CD14-positive monocyte (primary cell): ENCODE measurements around the gene SH2D7. TPM values are rescaled to one million over a fixed set of nuclear protein-coding genes. Genes with fewer than 3 reads are reported as not detected.

Experiments
- DNase-seq, 3 donors: peaks; one replicate each; pipeline ENCODE4 v3.0.0-alpha.2; 2011 to 2022
- H2AFZ ChIP-seq: 2 replicates; pipeline ENCODE4 v1.6.0; 2012; ENCODE audit warnings: mild to moderate bottlenecking, low read depth, low read length, inconsistent platforms; ENCODE audit not compliant: insufficient read depth, poor library complexity, severe bottlenecking
- H3K27ac ChIP-seq, 2 donors: 1 replicate in 1 of 2; 2 replicates in 1 of 2; pipeline ENCODE4 v1.5.1; 2012 to 2013; ENCODE audit warnings: low read length in 2 of 2, control low read depth in 1 of 2, inconsistent platforms in 1 of 2, low read depth in 1 of 2, mild to moderate bottlenecking in 1 of 2
- H3K27me3 ChIP-seq, 2 donors: one replicate each; pipeline versions ENCODE4 v1.6.0 to v1.6.1; 2011 to 2013; ENCODE audit warnings: low read length in 2 of 2; ENCODE audit not compliant: control insufficient read depth in 2 of 2, insufficient read depth in 2 of 2
- H3K36me3 ChIP-seq, 2 donors: replicated peaks in 1 of 2; 1 replicate in 1 of 2; 2 replicates in 1 of 2; pipeline versions ENCODE4 v1.5.1 to v1.6.1; 2012 to 2013; ENCODE audit warnings: low read length in 2 of 2, control low read depth in 1 of 2, inconsistent platforms in 1 of 2, mild to moderate bottlenecking in 1 of 2; ENCODE audit not compliant: insufficient read depth in 2 of 2, control insufficient read depth in 1 of 2
- H3K4me1 ChIP-seq, 2 donors: 1 replicate in 1 of 2; 2 replicates in 1 of 2; pipeline versions ENCODE4 v1.5.1 to v1.6.1; 2012 to 2013; ENCODE audit warnings: low read length in 2 of 2, control low read depth in 1 of 2, inconsistent platforms in 1 of 2, mild to moderate bottlenecking in 1 of 2, moderate library complexity in 1 of 2; ENCODE audit not compliant: insufficient read depth in 2 of 2, control insufficient read depth in 1 of 2
- H3K4me2 ChIP-seq: replicated peaks from 2 replicates; pipeline ENCODE3; 2012; ENCODE audit warnings: low read length, moderate library complexity, mild to moderate bottlenecking; ENCODE audit not compliant: poor library complexity, severe bottlenecking; ENCODE audit errors: extremely low read depth
- H3K4me3 ChIP-seq, 3 experiments: fragments of 200-600 bp in 1 of 3; sonication (generic) in 1 of 3; replicated peaks in 1 of 3; 1 replicate in 2 of 3; 2 replicates in 1 of 3; pipeline ENCODE4 v1.5.1; 2011 to 2013; ENCODE audit warnings: low read length in 3 of 3, mild to moderate bottlenecking in 3 of 3, control low read depth in 2 of 3, low read depth in 2 of 3, inconsistent platforms in 1 of 3, moderate library complexity in 1 of 3
- H3K79me2 ChIP-seq: 2 replicates; pipeline ENCODE4 v1.6.0; 2012; ENCODE audit warnings: mild to moderate bottlenecking, control low read depth, inconsistent platforms, low read length, moderate library complexity; ENCODE audit not compliant: insufficient read depth
- H3K9ac ChIP-seq: 2 replicates; pipeline ENCODE4 v1.6.0; 2017; ENCODE audit warnings: low read length, mild to moderate bottlenecking; ENCODE audit not compliant: insufficient read depth, poor library complexity, severe bottlenecking
- H3K9me3 ChIP-seq, 2 donors: replicated peaks in 1 of 2; 1 replicate in 1 of 2; 2 replicates in 1 of 2; pipeline versions ENCODE4 v1.5.1 to v1.6.1; 2012 to 2013; ENCODE audit warnings: low read length in 2 of 2, control low read depth in 1 of 2; ENCODE audit not compliant: control insufficient read depth in 1 of 2, insufficient read depth in 1 of 2
- H4K20me1 ChIP-seq: 2 replicates; pipeline ENCODE4 v1.6.0; 2012; ENCODE audit warnings: mild to moderate bottlenecking, low read length, control low read depth, moderate library complexity; ENCODE audit not compliant: insufficient read depth
- H3K27ac Mint-ChIP-seq, 7 donors: one replicate each; pipeline ENCODE4 v1.8.0; 2020; ENCODE audit warnings: mild to moderate bottlenecking in 7 of 7, mixed read lengths in 7 of 7, moderate library complexity in 6 of 7, inconsistent platforms in 2 of 7
- H3K27me3 Mint-ChIP-seq, 3 donors: one replicate each; pipeline ENCODE4 v1.8.0; 2021 to 2022; ENCODE audit warnings: low read depth in 3 of 3, mild to moderate bottlenecking in 3 of 3, mixed read lengths in 3 of 3, moderate library complexity in 3 of 3, inconsistent platforms in 1 of 3
- H3K36me3 Mint-ChIP-seq, 2 donors: one replicate each; pipeline ENCODE4 v1.8.0; 2020; ENCODE audit warnings: mixed read lengths in 2 of 2, inconsistent platforms in 1 of 2, mild to moderate bottlenecking in 1 of 2
- H3K4me1 Mint-ChIP-seq: one replicate; pipeline ENCODE4 v1.8.0; 2020; ENCODE audit warnings: mild to moderate bottlenecking, mixed read lengths
- H3K4me3 Mint-ChIP-seq, 2 donors: one replicate each; pipeline ENCODE4 v1.8.0; 2020; ENCODE audit warnings: mild to moderate bottlenecking in 2 of 2, mixed read lengths in 2 of 2, moderate library complexity in 1 of 2
- H3K9me3 Mint-ChIP-seq, 7 donors: one replicate each; pipeline ENCODE4 v1.8.0; 2020 to 2022; ENCODE audit warnings: mixed read lengths in 7 of 7, mild to moderate bottlenecking in 6 of 7, moderate library complexity in 6 of 7, inconsistent platforms in 2 of 7
- CTCF ChIP-seq: fragments of 200-600 bp; IDR thresholded peaks from one replicate; pipeline ENCODE4 v1.8.0; 2022; ENCODE audit warnings: antibody characterized with exemption, mild to moderate bottlenecking
- WGBS: methylation state at CpG from one replicate; pipeline ENCODE4 v1.1.5; 2013; ENCODE audit warnings: missing lambda C conversion rate; ENCODE audit not compliant: insufficient coverage; 5-methylcytosine and 5-hydroxymethylcytosine counted together
- intact Hi-C, 2 donors: fragments of 100-400 bp; cut with micrococcal nuclease; formaldehyde crosslinking; loops; one replicate each; pipeline versions ENCODE4 v1.15.0 to v1.15.1; 2023
- polyA plus RNA-seq, 3 donors: library from polyadenylated mRNA; depleted of rRNA in 1 of 3; unstranded in 2 of 3; stranded (reverse) in 1 of 3; fragments of 300-500 nt in 2 of 3; fragments of >200 nt in 1 of 3; fragmentation: Illumina TruSeq in 2 of 3; gene quantifications; 1 replicate in 2 of 3; 2 replicates in 1 of 3; pipeline ENCODE4 v1.2.3, GENCODE V29; 2012 to 2021

Gene SH2D7
- polyA plus RNA-seq, 3 donors, result not detected

GRCh38 chr15:78069462-78070029 lies 22.8 kb upstream of the SH2D7 start:
- H4K20me1 ChIP-seq, result peaks cover 16% of the 10 kb centered on the region
- no peaks in the 10 kb centered on the region for H3K27me3 Mint-ChIP-seq
- peak overlapping the region; percentile 89 to 98 (median 92) for H3K27ac Mint-ChIP-seq
- H3K4me3 Mint-ChIP-seq, result peak overlapping the region; percentile 69 to 89
- H3K4me1 Mint-ChIP-seq, result peaks cover 13% of the 10 kb centered on the region
- H3K4me2 ChIP-seq, result peak overlapping the region; percentile 66
- H3K36me3 Mint-ChIP-seq, result peaks cover 4 to 6% of the 10 kb centered on the region in 2 donors
- peak overlapping the region; percentile 34 for H2AFZ ChIP-seq
- TF ChIP-seq CTCF, result no peak
- DNase-seq, result peak in 1 of 3 donors; percentile 21
- peaks cover 0 to 2% (median 0%) of the 10 kb centered on the region in 7 donors for H3K9me3 Mint-ChIP-seq
- H3K36me3 ChIP-seq, result no peaks in the 10 kb centered on the region
- 33% methylated on average over 2 of the region's 5 CpGs for WGBS
- H3K4me3 ChIP-seq, result peak overlapping the region in 1 of 3 experiments; percentile 63
- peak overlapping the region; percentile 78 to 92 for H3K27ac ChIP-seq
- H3K4me1 ChIP-seq, result peaks cover 91 to 100% of the 10 kb centered on the region in 2 donors
- intact Hi-C loops, result loop anchor here (5.0 kb wide), 2 partner anchors 32 to 37 kb away; no protein-coding TSS in a partner anchor
- H3K9me3 ChIP-seq, result no peaks in the 10 kb centered on the region
- H3K9ac ChIP-seq, result peak overlapping the region; percentile 31
- peaks cover 98% of the 10 kb centered on the region for H3K79me2 ChIP-seq
- no peaks in the 10 kb centered on the region for H3K27me3 ChIP-seq

- H3K4me3 Mint-ChIP-seq, result peak overlapping the region; percentile 69 to 89
- Histone ChIP-seq H3K4me1 (peaks cover 89 to 99% of the 10 kb centered on the region in 2 donors), H3K9ac (peak overlapping the region; percentile 10), H2AFZ (peak overlapping the region; percentile 34), H3K27me3 (no peaks in the 10 kb centered on the region), H4K20me1 (peaks cover 16% of the 10 kb centered on the region), H3K36me3 (no peaks in the 10 kb centered on the region), H3K27ac (peak overlapping the region; percentile 78 to 92), H3K79me2 (peaks cover 98% of the 10 kb centered on the region), H3K4me3 (peak overlapping the region in 1 of 3 experiments; percentile 63), H3K4me2 (peak overlapping the region; percentile 66), H3K9me3 (no peaks in the 10 kb centered on the region)
- 50% methylated on average over 2 of the region's 4 CpGs for WGBS
- H3K4me1 Mint-ChIP-seq, result peaks cover 17% of the 10 kb centered on the region
- no peak for TF ChIP-seq CTCF
- intact Hi-C loops, result loop anchor here in 1 of 2 donors (5.0 kb wide), 1 partner anchor 33 kb away; no protein-coding TSS in a partner anchor
- H3K27ac Mint-ChIP-seq, result peak overlapping the region; percentile 89 to 98 (median 92)
- no peaks in the 10 kb centered on the region for H3K27me3 Mint-ChIP-seq
- H3K36me3 Mint-ChIP-seq, result peaks cover 7% of the 10 kb centered on the region in 2 donors
- H3K9me3 Mint-ChIP-seq, result peaks cover 0 to 2% (median 0%) of the 10 kb centered on the region in 7 donors
- DNase-seq, result peak in 2 of 3 donors; percentile 69 to 74
These were observed 22.2 kb upstream of the SH2D7 start for GRCh38 chr15:78070049-78070700.
